Measurements from ENCODE around the gene MBD2. TPM values are rescaled to one million over a fixed set of nuclear protein-coding genes. Genes with fewer than 3 reads are reported as not detected.

The MBD2 gene
- total RNA-seq, 1 experiment from 2014 or later: 37.0 TPM

- Histone ChIP-seq H3K4me2 (ENCODE audit: low read length) (no peak overlapping the region), H3K4me1 (ENCODE audit: insufficient read depth, low read length) (no peaks in the 10 kb centered on the region), H3K79me2 (ENCODE audit: low read length) (no peaks in the 10 kb centered on the region), H3K9me3 (ENCODE audit: low read length) (no peaks in the 10 kb centered on the region), H3F3A (ENCODE audit: low read length, unreplicated experiment) (no peaks in the 10 kb centered on the region), H4K20me1 (ENCODE audit: low read length) (no peaks in the 10 kb centered on the region), H3K27ac (ENCODE audit: low read length) (no peak overlapping the region), H2AFZ (ENCODE audit: low read length) (no peak overlapping the region), H3K36me3 (ENCODE audit: low read depth, low read length) (no peaks in the 10 kb centered on the region), H3K27me3 (ENCODE audit: low read length) (no peaks in the 10 kb centered on the region), H3K9ac (ENCODE audit: low read length) (no peak overlapping the region), H3K4me3 (ENCODE audit: low read length) (no peak overlapping the region), H3K9me2 (replicated peaks; ENCODE audit: low read length) (no peaks in the 10 kb centered on the region)
- no peak for ATAC-seq
- no peak for TF ChIP-seq EZH2phosphoT487 (IDR thresholded peaks at IDR 0.05; ENCODE audit: borderline replicate concordance, low read length)
- TF ChIP-seq, protein P1, sequence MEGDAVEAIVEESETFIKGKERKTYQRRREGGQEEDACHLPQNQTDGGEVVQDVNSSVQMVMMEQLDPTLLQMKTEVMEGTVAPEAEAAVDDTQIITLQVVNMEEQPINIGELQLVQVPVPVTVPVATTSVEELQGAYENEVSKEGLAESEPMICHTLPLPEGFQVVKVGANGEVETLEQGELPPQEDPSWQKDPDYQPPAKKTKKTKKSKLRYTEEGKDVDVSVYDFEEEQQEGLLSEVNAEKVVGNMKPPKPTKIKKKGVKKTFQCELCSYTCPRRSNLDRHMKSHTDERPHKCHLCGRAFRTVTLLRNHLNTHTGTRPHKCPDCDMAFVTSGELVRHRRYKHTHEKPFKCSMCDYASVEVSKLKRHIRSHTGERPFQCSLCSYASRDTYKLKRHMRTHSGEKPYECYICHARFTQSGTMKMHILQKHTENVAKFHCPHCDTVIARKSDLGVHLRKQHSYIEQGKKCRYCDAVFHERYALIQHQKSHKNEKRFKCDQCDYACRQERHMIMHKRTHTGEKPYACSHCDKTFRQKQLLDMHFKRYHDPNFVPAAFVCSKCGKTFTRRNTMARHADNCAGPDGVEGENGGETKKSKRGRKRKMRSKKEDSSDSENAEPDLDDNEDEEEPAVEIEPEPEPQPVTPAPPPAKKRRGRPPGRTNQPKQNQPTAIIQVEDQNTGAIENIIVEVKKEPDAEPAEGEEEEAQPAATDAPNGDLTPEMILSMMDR (conservative IDR thresholded peaks at IDR 0.05; ENCODE audit: low read depth, low read length): no peak
- no peak for TF ChIP-seq EZH2 (IDR thresholded peaks at IDR 0.05; ENCODE audit: low read length, unreplicated experiment)
- intact Hi-C loops (cut with micrococcal nuclease): no loop called here
- BruUV-seq (replicated peaks): no TSS peak
- no peak for DNase-seq
- ChIA-PET POLR2A (ENCODE audit: unreplicated experiment) (no interaction called here), CTCF (no interaction called here)
These were observed 11.4 kb upstream of the MBD2 start for GRCh38 chr18:54235871-54236270.

GRCh38 chr18:54233747-54234146, 9.3 kb upstream of the MBD2 start:
- intact Hi-C loops (cut with micrococcal nuclease): no loop called here
- Histone ChIP-seq H3K9ac (ENCODE audit: low read length) (no peak overlapping the region), H3K36me3 (ENCODE audit: low read depth, low read length) (no peaks in the 10 kb centered on the region), H2AFZ (ENCODE audit: low read length) (no peak overlapping the region), H3K27me3 (ENCODE audit: low read length) (no peaks in the 10 kb centered on the region), H3K79me2 (ENCODE audit: low read length) (no peaks in the 10 kb centered on the region), H3K4me3 (ENCODE audit: low read length) (no peak overlapping the region), H3K4me2 (ENCODE audit: low read length) (no peak overlapping the region), H4K20me1 (ENCODE audit: low read length) (no peaks in the 10 kb centered on the region), H3F3A (ENCODE audit: low read length, unreplicated experiment) (no peaks in the 10 kb centered on the region), H3K4me1 (ENCODE audit: insufficient read depth, low read length) (no peaks in the 10 kb centered on the region), H3K9me2 (replicated peaks; ENCODE audit: low read length) (no peaks in the 10 kb centered on the region), H3K9me3 (ENCODE audit: low read length) (no peaks in the 10 kb centered on the region), H3K27ac (ENCODE audit: low read length) (no peak overlapping the region)
- CTCF ChIA-PET: no interaction called here
- no TSS peak for BruUV-seq (replicated peaks)
- no peak for ATAC-seq
- POLR2A ChIA-PET (ENCODE audit: unreplicated experiment): no interaction called here
- no peak for DNase-seq
- TF ChIP-seq EZH2 (IDR thresholded peaks at IDR 0.05; ENCODE audit: low read length, unreplicated experiment) (no peak), EZH2phosphoT487 (IDR thresholded peaks at IDR 0.05; ENCODE audit: borderline replicate concordance, low read length) (no peak)
- TF ChIP-seq, protein P1 (conservative IDR thresholded peaks at IDR 0.05; ENCODE audit: low read depth, low read length): no peak

GRCh38 chr18:54233228-54233625, 8.8 kb upstream of the MBD2 start:
- ChIA-PET CTCF (no interaction called here), POLR2A (ENCODE audit: unreplicated experiment) (no interaction called here)
- Histone ChIP-seq H3K79me2 (ENCODE audit: low read length) (no peaks in the 10 kb centered on the region), H4K20me1 (ENCODE audit: low read length) (no peaks in the 10 kb centered on the region), H3K27ac (ENCODE audit: low read length) (no peak overlapping the region), H3K36me3 (ENCODE audit: low read depth, low read length) (no peaks in the 10 kb centered on the region), H3K4me3 (ENCODE audit: low read length) (no peak overlapping the region), H3K4me1 (ENCODE audit: insufficient read depth, low read length) (no peaks in the 10 kb centered on the region), H3K27me3 (ENCODE audit: low read length) (no peaks in the 10 kb centered on the region), H3K4me2 (ENCODE audit: low read length) (no peak overlapping the region), H3K9me2 (replicated peaks; ENCODE audit: low read length) (no peaks in the 10 kb centered on the region), H3K9me3 (ENCODE audit: low read length) (no peaks in the 10 kb centered on the region), H3K9ac (ENCODE audit: low read length) (no peak overlapping the region), H3F3A (ENCODE audit: low read length, unreplicated experiment) (no peaks in the 10 kb centered on the region), H2AFZ (ENCODE audit: low read length) (no peak overlapping the region)
- DNase-seq (no peak), ATAC-seq (no peak)
- BruUV-seq (replicated peaks): no TSS peak
- intact Hi-C loops (cut with micrococcal nuclease): no loop called here
- TF ChIP-seq EZH2 (IDR thresholded peaks at IDR 0.05; ENCODE audit: low read length, unreplicated experiment) (no peak), EZH2phosphoT487 (IDR thresholded peaks at IDR 0.05; ENCODE audit: borderline replicate concordance, low read length) (no peak)
- TF ChIP-seq, protein P1 (conservative IDR thresholded peaks at IDR 0.05; ENCODE audit: low read depth, low read length): 0 out of 2 replicates have a peak, but pooled peaks have one; percentile 3
